HG02798 (cell line): ENCODE results near the gene MSMB.
"Not testable (repeated sequence)": the region's sequence is repeated elsewhere in the genome, so short reads cannot be mapped to it uniquely, and the experiment has no call there.

Source experiments
- ATAC-seq: cut with Tn5 transposase; IDR thresholded peaks from one replicate; pipeline ENCODE4 v1.9.1; 2021; ENCODE audit warnings: mild to moderate bottlenecking; ENCODE audit not compliant: unreplicated experiment, poor library complexity

The MSMB gene

DNA sequence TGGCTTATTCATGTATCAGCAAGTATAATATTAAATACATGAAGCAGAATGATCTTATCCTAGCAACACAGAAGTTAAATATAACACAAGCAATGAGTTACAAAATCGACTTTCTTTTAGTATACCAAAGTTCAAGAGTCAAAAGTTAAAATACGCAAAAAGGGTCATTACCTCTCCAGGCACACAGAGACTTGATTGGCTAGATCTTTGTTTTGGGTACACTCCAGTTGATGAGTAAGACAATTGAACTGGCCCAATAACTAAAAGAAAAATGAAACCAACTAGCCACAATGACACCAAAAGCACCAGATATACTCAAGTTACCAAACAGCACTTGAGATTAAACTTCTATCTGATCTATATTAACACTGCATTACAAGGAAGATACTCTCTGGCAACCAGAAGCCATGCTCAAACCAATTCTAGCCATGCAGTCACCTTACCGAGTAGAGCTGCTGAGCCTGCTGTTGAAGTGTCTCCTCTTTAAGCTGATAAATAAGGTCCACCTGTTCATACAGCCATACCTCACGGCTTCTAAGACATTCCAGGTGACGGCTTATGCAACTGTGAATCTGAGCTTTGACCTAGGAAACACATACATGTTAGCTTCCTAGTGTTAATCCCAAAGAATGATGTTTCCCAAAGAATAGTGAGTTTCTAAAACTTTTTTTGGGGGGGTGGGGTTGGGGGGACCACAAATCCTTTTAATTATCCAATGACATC, 31.2 kb downstream of the MSMB start:
- no peak for ATAC-seq

DNA sequence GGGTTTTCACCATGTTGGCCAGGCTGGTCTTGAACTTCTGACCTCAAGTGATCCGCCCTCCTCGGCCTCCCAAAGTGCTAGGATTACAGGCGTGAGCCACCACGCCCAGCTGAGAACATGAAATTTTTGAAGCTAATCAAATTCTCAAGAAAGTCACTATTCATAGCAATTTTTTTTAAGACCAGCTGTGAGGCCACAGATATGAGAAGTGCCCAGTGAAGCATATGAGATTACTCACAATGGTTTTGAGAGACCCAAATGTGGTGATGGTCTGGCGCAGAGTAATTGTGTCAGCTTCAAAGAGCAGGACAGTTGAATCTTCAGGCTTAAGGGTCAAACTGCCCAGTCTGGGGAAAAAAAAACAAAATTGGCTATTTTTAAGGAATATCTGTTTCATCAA, 31.9 kb downstream of the MSMB start:
- no peak for ATAC-seq

DNA sequence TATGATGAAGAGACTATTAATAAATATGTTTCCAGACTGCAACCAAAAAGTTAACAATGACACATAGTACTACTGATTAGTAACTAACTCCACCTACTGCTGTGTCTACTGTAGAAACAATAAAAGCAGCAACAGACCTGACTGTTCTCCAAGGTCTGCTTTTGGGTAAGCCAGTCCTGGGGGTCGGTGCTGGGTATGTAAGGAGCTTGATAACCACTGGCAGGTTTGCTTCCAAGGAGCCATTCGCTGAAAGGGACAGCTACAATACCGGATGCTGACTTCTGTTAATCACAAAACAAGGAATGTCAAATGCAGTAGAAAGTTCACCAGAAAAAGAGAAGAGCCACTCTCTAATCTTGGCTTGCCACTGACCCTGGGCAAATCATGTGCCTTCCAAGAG, 33.3 kb downstream of the MSMB start:
- ATAC-seq, result no peak

DNA sequence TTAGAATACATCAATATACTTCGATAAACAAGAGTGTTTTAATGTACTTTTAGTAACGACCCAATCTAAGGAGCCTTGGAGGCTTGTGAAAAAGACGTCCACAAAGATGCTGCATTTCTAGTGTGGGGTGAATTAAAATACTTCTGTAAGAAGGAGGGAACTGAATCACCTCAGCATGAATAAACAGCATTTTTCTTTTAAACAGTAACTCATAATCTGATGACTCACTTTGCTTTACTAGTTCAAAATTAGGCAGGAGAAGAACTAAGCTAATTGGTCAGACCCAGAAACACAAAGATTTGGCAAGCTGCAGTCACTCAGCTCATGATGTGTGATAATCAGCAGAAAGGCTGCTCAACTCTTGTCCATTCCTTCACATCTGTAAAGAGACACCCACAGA, 39.9 kb downstream of the MSMB start:
- no peak for ATAC-seq

DNA sequence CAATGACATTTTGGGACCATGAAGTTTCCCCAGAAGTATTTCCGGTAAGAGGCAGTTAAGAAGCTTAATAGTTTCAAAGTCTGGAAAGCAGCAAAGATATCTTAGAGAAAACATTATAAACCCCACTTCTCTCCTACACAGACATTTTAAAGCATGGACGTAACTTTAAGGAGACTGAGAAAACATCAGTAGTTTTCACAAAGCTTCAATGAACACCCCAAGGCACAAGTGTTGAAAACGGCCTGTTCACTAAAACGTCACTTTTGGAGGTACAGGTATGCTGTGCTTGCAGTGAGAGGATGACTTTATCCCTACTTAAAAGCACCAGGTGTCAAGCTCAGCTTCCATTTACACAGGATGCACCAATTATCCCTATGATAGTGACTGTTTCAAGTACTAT, 40.7 kb downstream of the MSMB start:
- no peak for ATAC-seq

DNA sequence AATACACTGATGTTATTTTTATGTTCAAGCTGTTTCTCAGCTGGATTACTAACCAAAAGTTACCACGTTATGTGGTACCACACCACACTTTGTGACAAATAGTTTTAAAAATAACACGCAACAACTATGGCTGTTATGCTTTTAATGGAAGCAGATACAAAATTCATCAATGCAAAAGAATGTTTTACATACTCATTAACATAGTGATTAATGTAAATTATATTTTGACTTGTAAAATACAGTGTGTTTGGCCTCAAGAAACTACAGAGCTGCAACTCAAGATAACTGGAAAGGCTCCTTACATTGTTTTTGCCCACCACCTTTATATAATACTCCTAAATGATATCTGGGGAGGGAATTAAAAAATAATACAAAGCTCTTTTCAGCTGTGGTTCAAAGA, 41.1 kb downstream of the MSMB start:
- ATAC-seq, result no peak

DNA sequence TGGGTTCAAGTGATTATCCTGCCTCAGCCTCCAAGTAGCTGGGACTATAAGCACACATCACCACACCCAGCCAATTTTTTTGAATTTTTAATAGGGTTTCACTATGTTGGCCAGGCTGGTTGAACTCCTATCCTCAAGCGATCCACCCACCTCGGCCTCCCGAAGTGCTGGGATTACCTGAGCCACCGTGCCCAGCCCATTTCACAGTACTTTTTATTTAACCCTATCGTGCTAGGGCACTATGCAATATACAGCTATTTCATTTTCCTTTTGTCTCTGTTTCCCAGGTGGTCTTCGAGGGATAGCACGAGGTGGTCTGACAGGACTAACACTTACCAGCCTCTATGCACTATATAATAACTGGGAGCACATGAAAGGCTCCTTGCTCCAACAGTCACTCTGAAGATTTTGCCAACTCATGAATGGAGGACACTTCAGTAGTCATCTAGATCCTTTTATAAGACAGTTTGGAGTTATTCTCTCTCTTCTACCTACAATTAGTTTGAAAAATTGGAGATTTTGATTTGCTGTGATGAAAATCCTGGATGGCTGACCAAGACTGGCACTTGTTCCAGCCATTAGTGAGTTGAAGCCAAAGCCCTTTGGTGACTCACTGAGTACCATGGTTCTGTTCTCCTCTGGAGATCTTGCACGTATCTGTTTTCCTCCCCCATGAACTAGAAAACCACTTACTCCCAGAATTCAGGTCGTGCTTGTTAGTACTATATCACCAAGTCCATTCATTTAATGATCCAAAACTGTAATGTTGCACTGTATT, 43.0 kb downstream of the MSMB start:
- no peak for ATAC-seq

DNA sequence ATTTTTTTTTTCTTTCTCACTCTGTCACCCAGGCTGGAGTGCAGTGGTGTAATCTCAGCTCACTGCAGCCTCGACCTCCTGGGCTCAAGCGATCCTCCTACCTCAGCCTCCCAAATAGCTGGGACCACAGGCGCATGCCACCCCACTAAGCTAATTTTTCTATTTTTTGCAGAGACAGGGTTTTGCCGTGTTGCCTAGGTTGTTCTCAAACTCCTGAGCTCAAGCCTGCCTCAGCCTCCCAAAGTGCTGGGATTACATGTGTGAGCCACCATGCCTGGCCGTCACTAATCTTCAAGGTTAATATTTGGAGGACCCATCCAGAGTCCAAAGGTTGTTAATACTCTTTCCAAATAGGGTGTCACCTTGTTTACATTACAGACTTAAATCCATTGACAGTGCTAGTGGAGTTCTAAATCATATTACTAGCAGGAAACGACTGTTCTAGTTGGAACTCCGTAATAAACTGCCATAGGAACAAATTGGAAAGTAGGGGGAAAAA, 43.8 kb downstream of the MSMB start:
- not testable (repeated sequence) for ATAC-seq

DNA sequence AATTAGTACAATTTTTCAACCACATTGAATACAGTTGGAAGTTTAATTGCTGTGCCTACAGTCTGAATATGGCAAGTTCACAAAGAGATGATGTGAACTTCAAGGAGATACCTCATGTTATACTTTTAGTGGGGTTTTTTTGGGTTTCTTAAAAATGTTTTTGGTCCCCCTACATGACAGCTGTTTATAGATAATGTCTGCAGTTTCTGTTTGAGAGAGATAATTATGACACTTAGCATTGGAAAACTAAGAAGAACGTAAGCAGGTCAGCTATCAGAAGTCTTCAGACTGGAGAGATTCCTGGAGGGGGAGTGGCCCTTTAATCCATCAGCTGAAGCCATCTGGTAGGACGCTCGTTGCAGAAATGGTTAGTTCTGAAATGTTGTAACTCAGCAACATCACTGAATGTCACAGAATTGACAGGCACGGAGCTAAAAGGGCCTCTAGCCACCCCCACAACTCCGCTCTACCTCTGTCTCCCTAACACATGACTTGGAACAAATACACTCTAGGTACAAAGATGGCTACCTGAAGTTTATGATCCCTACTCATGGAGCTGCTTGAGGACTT, 44.8 kb downstream of the MSMB start:
- no peak for ATAC-seq

DNA sequence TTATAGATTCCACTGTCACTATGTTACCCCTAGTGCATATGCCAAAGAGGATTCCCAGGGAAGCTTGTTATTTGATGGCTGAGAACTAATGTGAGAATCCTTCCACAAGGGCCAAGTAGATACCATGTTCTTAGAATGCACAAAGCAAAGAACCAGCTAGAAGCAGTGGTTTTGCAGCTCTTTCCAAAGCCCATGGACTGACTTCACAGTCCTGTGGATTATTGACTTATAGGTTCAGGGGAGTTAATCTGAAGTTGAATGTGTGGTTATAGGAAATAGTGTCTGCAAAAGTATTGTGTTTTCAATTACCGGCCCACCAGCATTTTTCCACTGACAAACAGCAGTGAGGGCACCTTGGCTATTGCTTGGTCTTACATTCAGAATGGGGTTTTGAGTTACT, 45.5 kb downstream of the MSMB start:
- no peak for ATAC-seq

DNA sequence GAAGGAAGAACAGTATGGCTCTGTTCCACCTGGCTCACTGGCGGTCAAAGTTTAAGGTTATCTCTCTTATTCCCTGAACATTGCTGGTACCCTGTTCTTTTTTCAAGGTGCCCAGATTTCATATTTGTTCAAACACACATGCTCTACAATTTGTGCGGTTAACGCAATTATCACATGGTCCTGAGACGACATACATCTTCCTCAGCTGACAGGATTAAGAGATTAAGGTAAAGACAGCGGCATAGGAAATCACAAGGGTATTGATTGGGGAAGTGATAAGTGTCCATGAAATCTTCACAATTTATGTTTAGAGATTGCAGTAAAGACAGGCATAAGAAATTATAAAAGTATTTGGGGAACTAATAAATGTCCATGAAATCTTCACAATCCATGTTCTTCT, 46.1 kb downstream of the MSMB start:
- ATAC-seq, result not testable (repeated sequence)

DNA sequence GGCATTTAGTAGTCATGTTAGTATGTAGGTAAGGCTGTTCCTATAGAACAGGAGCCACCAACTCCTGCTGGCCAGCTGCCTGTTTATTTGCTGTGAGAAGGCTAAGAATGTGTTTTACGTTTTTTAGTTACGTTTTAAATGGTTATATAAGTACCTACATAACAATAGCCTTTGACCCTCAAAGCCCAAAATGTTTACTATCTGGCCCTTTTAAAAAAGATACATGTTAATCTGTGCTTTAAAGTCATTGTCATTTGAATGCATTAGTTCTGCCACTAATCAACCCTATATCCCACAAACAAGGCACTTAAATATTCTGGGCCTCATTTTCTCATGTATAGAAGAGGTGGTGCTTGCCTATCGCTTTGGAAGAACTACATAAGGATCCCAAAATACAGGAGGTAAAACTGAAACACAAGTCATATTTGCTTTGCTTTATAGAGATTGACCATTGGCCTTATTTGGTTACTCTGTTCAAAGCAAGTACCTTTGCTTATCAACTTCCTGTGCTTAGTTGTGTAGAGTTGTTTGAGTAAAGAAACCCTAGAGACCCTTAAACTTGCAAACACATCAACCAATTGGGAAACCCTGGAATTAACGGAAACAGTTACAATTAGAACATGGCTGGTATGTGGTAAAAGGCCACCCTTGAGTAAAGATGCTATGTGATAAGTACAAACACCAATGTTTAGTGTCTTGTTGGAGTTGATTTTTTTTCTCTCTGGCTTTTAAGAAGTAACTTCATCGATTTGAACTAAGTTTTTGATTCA, 47.9 kb downstream of the MSMB start:
- ATAC-seq, result no peak

DNA sequence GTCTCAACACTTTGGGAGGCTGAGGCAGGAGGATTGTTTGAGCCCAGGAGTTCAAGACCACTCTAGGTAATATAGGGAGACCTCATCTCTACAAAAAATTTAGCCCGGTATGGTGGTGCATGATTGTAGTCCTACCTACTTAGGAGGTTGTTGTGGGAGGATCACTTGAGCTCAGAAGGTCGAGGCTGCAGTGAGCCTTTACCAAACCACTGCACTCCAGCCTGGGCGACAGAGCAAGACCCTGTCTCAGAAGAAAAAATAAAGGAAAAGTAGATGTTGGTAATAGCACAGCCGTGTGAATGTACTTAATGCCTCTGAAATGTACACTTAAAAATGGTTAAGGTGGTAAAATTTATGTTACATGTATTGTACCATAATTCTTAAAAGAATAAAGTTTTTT, 48.5 kb downstream of the MSMB start:
- ATAC-seq, result no peak

DNA sequence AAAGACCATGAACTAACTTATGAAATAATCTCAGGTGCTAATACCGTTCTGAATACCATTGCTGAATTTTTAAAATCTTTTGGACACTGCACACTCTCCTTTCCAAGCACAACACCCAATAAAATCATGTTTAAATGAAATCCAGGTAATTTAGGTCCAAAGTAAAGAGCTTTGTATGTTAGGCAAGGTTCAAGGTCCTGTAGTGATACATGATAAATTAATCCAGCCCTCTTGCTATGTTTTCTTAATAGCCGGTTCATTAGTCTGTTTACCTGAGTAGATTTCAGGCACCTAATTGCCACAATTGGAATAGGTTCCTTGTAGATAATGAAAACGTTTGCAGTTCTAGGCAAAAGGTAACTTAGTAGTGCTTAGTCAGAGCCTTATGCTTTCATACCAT, 60.5 kb downstream of the MSMB start:
- ATAC-seq, result not testable (repeated sequence)

DNA sequence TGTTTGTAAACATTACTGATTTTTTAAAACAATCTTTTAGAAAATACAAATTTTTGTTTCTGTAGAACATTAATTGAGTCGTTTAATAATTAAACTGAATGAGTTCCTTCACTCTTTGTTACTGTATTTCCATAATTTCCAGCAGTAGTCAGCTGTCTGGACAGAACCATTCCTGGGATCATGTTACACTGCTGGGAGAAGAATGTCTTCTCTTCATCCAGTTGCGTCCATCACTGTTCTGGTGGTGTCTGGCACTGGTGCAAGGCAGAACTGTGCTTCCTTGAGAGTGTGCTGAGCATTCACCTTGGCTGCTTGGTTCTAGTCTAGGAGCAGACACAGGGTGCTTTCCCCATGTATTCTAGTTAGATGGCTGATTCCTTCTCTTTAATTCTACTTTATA, 61.6 kb downstream of the MSMB start:
- ATAC-seq, result not testable (repeated sequence)

DNA sequence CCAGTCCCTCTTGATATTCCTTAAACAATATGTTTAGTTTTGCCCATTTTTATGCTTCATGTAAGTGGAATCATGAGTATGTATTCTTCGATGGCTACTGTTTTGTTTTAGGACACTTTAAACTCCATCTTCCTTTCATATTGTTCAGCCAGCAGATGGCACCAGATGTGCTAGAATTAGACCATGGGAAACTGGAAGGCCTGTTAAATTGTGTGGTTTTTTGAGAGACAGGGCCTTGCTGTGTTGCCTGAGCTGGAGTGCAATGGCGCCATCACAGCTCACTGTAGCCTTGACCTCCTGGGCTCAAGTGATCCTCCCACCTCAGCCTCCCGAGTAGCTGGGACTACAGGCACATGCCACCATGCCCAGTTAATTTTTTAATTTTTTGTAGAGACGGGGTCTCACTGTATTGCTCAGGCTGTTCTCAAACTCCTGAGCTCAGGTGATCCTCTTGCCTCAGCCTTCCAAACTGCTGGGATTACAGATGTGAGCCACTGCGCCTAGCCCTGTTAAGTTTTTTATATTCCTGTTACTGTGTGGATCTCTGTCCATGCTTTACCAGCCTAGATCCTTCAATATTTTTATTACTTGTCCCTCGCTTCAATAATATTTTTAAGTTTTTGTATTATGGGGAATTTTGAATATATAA, 62.4 kb downstream of the MSMB start:
- not testable (repeated sequence) for ATAC-seq
